GM06990 (cell line): Measurements from ENCODE around the gene DOK4.

ENCODE experiments used
- DNase-seq: peaks from one replicate; pipeline ENCODE4 v3.0.0-alpha.2; 2011; ENCODE audit not compliant: insufficient read length; ENCODE audit errors: extremely low read depth
- H3K27me3 ChIP-seq: replicated peaks from 2 replicates; pipeline ENCODE4 v1.6.0; 2011; ENCODE audit warnings: low read length; ENCODE audit not compliant: control insufficient read depth, insufficient read depth
- H3K36me3 ChIP-seq: 2 replicates; pipeline ENCODE4 v1.5.1; 2011; ENCODE audit warnings: low read length; ENCODE audit not compliant: control insufficient read depth, insufficient read depth
- H3K4me3 ChIP-seq: replicated peaks from 2 replicates; pipeline ENCODE4 v1.5.1; 2011; ENCODE audit warnings: low read depth, mild to moderate bottlenecking, control low read depth, low read length
- TF ChIP-seq, protein P1 (sequence below): IDR thresholded peaks from 2 replicates; pipeline ENCODE4 v1.5.1; 2011; ENCODE audit warnings: low read length, control low read depth, mild to moderate bottlenecking, inconsistent platforms; ENCODE audit not compliant: insufficient read depth, poor library complexity, severe bottlenecking

Gene DOK4

DNA sequence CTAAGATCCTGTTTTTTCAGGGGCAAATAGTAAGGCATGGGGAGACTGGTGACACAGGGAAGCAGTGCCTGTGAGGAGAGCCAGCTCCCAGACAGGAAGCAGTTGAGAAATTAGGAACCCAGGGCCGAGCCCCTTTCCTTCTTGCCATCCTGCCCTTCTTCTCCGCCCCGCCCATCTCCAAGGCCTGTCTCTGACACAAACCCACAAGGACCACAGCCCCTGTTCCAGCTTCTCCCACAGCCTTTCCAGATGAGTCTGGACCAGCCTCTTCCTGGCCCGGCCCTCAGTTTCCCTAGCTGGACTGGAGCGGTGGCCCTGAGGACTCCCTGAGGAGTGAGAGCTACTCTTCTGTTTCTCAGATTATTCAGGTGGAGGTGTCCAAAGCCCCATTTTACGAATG, 40.2 kb upstream of the DOK4 start:
- TF ChIP-seq, protein P1, sequence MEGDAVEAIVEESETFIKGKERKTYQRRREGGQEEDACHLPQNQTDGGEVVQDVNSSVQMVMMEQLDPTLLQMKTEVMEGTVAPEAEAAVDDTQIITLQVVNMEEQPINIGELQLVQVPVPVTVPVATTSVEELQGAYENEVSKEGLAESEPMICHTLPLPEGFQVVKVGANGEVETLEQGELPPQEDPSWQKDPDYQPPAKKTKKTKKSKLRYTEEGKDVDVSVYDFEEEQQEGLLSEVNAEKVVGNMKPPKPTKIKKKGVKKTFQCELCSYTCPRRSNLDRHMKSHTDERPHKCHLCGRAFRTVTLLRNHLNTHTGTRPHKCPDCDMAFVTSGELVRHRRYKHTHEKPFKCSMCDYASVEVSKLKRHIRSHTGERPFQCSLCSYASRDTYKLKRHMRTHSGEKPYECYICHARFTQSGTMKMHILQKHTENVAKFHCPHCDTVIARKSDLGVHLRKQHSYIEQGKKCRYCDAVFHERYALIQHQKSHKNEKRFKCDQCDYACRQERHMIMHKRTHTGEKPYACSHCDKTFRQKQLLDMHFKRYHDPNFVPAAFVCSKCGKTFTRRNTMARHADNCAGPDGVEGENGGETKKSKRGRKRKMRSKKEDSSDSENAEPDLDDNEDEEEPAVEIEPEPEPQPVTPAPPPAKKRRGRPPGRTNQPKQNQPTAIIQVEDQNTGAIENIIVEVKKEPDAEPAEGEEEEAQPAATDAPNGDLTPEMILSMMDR: no peak
- Histone ChIP-seq H3K36me3 (peaks cover 1% of the 10 kb centered on the region), H3K27me3 (no peaks in the 10 kb centered on the region), H3K4me3 (no peak overlapping the region)
- DNase-seq: no peak

DNA sequence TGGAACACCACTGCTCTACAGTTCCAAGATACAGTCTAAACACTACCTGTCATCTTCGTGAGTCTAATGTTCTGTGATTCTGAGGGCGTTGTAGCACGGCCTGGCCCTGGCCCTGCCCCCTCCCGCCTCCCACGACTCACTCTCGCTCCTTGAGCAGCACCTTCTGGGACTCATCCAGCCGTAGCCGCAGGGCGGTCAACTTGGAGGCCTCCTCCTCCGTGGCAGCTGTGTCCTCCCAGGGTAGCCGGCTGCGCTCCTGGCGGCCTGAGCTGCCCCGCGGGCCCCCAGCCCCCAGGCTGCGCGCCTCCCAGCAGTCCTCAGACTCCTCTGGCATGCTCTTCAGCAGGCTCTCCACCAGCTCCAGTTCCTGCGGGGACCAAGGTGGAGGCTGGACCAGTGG, 39.5 kb upstream of the DOK4 start:
- DNase-seq: no peak
- Histone ChIP-seq H3K27me3 (no peaks in the 10 kb centered on the region), H3K4me3 (no peak overlapping the region), H3K36me3 (peaks cover 1% of the 10 kb centered on the region)
- TF ChIP-seq, protein P1: no peak

DNA sequence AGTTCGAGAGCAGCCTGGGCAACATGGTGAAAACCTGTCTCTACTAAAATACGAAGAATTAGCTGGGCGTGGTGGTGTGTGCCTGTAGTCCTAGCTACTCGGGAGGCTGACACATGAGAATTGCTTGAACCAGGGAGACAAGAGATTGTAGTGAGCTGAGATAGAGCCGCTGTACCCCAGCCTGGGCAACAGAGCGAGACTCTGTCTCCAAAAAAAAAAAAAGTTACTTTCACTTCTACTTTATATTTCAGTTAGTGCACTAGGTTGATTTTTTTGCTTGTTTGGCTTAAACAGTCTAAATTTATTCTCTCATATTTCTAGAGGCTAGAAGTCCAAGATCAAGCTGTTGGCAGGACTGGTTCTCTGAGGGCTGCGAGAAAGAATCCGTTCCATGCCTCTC, 36.7 kb upstream of the DOK4 start:
- Histone ChIP-seq H3K36me3 (peaks cover 3% of the 10 kb centered on the region), H3K4me3 (no peak overlapping the region), H3K27me3 (no peaks in the 10 kb centered on the region)
- TF ChIP-seq, protein P1: no peak
- DNase-seq: no peak

DNA sequence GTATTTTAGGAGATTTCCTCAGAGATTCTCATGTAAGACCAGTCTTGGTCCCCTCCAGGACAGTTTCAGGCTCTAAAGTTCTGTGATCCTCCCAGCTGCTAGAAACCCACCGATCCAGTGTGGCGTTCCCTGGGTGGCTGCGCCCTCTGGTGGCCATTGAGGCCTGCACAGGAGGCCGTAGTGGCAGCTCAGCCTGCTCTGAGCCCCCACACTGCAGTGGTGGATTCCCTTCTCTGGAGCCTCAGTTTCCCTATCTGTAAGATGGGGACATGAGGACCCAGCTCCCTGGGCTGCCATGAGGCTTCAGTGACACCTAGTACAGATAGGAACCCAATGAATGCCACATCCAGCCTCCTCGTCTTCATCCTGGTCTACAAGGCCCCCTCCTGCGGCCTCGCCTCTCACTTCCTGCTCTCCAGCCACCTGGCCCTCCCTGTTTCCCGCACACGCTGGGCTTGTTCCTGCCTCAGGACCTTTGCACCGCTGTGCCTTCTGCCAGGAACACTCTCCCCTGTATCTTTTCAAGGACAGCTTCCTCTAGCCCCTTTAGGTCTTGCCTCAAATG, 33.6 kb upstream of the DOK4 start:
- no peaks in the 10 kb centered on the region for H3K27me3 ChIP-seq
- peak; percentile 59 for DNase-seq
- H3K36me3 ChIP-seq: peaks cover 16% of the 10 kb centered on the region
- TF ChIP-seq, protein P1: peak; percentile 99
- H3K4me3 ChIP-seq: no peak overlapping the region

DNA sequence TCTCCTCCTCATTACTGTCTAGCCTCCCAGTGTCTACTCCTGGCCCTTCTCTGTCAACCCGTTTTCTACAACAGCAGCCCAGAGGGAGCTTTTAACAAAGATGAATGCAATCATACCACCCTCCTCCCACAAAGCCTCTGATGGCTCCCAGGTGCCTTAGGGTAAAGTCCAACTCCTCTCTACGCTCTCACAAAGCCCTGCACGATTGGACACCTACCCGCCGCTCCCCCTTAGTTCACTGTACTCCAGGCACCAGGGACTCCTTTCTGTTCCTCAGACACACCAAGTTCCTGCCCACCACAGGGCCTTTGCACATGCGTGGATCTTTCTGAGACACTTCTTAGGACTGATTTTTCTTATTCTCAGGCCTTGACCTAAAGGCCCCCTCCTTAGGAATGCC, 32.6 kb upstream of the DOK4 start:
- no peaks in the 10 kb centered on the region for H3K27me3 ChIP-seq
- no peak for DNase-seq
- peaks cover 18% of the 10 kb centered on the region for H3K36me3 ChIP-seq
- H3K4me3 ChIP-seq: no peak overlapping the region
- TF ChIP-seq, protein P1: no peak

DNA sequence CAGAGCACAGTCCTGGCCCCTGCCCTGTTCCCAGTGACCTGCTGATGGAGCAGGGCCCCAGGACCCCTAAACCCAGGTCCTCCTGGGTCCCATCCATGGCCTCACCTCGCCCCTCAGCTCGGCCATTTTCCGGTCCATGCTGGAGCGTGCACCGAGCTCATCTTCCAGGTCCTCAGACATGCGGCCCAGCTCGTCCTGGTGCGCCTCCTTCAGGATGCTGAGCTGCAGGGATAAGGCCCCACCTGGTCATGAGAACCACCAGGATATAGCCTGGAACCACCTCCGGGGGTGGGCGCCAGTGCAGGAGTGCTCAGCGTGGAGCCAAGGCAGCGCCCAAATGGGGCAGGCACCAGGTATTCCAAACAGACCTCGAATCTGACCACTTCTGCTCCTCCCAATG, 32.2 kb upstream of the DOK4 start:
- Histone ChIP-seq H3K27me3 (no peaks in the 10 kb centered on the region), H3K36me3 (peaks cover 18% of the 10 kb centered on the region), H3K4me3 (no peak overlapping the region)
- DNase-seq: no peak
- TF ChIP-seq, protein P1: no peak
